Lung (tissue), 12 donors: ENCODE measurements around the gene ASGR1. TPM values are rescaled to one million over a fixed set of nuclear protein-coding genes. Genes with fewer than 3 reads are reported as not detected.

ENCODE experiments used
- ATAC-seq: fragments of 200-7000 bp; cut with Tn5 transposase; one replicate; pipeline ENCODE4 v1.9.1; 2020; ENCODE audit warnings: moderate number of reproducible peaks; ENCODE audit not compliant: insufficient read depth, low FRiP score
- DNase-seq, 3 donors: peaks; one replicate each; pipeline ENCODE4 v3.0.0-alpha.2; 2013 to 2017
- H3K27ac ChIP-seq, 2 donors: one replicate each; pipeline ENCODE4 v1.5.1; 2013; ENCODE audit warnings: mild to moderate bottlenecking in 2 of 2, moderate library complexity in 2 of 2, control low read depth in 1 of 2, inconsistent platforms in 1 of 2, low read depth in 1 of 2, low read length in 1 of 2
- H3K27me3 ChIP-seq, 3 donors: one replicate each; pipeline ENCODE4 v1.5.1; 2013; ENCODE audit warnings: low read length in 2 of 3; ENCODE audit not compliant: control insufficient read depth in 3 of 3, insufficient read depth in 3 of 3
- H3K36me3 ChIP-seq, 4 donors: one replicate each; pipeline ENCODE4 v1.5.1; 2013; ENCODE audit warnings: low read length in 4 of 4, mild to moderate bottlenecking in 1 of 4, moderate library complexity in 1 of 4; ENCODE audit not compliant: control insufficient read depth in 4 of 4, insufficient read depth in 4 of 4
- H3K4me1 ChIP-seq, 5 donors: one replicate each; pipeline ENCODE4 v1.5.1; 2013; ENCODE audit warnings: low read length in 5 of 5, mild to moderate bottlenecking in 2 of 5, moderate library complexity in 1 of 5; ENCODE audit not compliant: control insufficient read depth in 5 of 5, insufficient read depth in 5 of 5
- H3K4me3 ChIP-seq: one replicate; pipeline ENCODE4 v1.5.1; 2013; ENCODE audit warnings: mild to moderate bottlenecking, control low read depth, moderate library complexity
- H3K9ac ChIP-seq, 2 donors: one replicate each; pipeline ENCODE4 v1.5.1; 2013; ENCODE audit warnings: low read length in 2 of 2, control low read depth in 1 of 2; ENCODE audit not compliant: insufficient read depth in 1 of 2
- H3K9me3 ChIP-seq, 4 donors: one replicate each; pipeline ENCODE4 v1.5.1; 2013; ENCODE audit warnings: low read length in 3 of 4, mild to moderate bottlenecking in 1 of 4, moderate library complexity in 1 of 4; ENCODE audit not compliant: control insufficient read depth in 4 of 4, insufficient read depth in 3 of 4
- CTCF ChIP-seq: IDR thresholded peaks from 2 replicates; pipeline ENCODE4 v1.5.1; 2012; ENCODE audit warnings: mild to moderate bottlenecking; ENCODE audit errors: control extremely low read depth, extremely low read depth
- WGBS, 2 donors: extraction: QIAGEN DNeasy Blood & Tissue Kit; methylation state at CpG; one replicate each; pipeline ENCODE4 v1.1.7; 2013; 5-methylcytosine and 5-hydroxymethylcytosine counted together
- polyA plus RNA-seq, 2 donors: library from polyadenylated mRNA; stranded (reverse); fragments of 200-250 nt; gene quantifications; one replicate each; pipeline ENCODE4 v1.2.1, GENCODE V29; 2013
- total RNA-seq, 2 donors: library from RNA; depleted of rRNA in 1 of 2; stranded (reverse); fragments of >200 nt in 1 of 2; gene quantifications; one replicate each; pipeline ENCODE4 v1.2.1, GENCODE V29; 2014 to 2021
- donor health status: control.
- donor health status: control.
- donor health status: Bipolar disorder and iron deficiency.
- donor health status: healthy.
- donor health status: DM: yes; HTN: yes; CAD: no.

Gene ASGR1
- total and polyA plus RNA-seq, 4 donors: 5.9 to 11.2 (median 6.5) TPM

DNA sequence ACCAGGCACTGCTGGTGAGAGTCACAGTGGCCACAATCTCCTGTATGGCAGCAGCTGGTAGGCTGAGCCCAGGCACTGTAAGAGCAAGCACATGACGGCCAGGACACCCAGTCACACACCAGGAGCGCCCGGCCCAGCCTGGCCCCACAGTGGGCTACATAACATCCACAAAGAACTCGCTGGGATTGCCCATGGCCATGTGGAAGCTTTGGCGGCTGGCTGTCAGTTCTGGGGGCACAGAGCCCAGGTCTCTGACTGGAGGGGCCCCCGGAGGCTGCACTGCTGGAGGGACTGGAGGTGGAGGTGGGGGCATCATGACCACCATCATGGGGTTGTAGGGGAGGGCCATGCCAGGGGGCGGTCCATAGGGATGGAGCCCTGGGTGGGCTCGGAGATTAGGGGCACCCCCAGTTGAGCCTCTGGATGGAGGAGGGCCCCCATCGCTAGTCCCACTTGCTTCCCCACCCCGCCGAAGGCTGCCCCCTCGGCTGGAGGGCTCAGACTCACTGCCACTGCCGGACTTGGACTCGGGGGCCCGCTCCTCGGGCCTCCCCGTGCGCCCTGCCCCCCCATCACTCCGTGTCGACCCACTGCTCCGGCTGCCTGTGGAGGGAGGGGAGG is 46.7 kb upstream of the ASGR1 start:
- H3K36me3 ChIP-seq: peaks cover 5 to 82% (median 46%) of the 10 kb centered on the region in 4 donors

GRCh38 chr17:7224661-7225111 is 45.5 kb upstream of the ASGR1 start:
- DNase-seq (no peak), ATAC-seq (no peak)
- no peaks in the 10 kb centered on the region for H3K27me3 ChIP-seq
- H3K36me3 ChIP-seq: peaks cover 5 to 74% (median 43%) of the 10 kb centered on the region in 4 donors
- no peaks in the 10 kb centered on the region for H3K9me3 ChIP-seq
- H3K9ac ChIP-seq: no peak overlapping the region
- 79 to 85% methylated on average over 15 of the region's 15 CpGs for WGBS, 2 donors
- no peak overlapping the region for H3K4me3 ChIP-seq
- TF ChIP-seq CTCF: no peak
- peaks cover 0 to 11% (median 7%) of the 10 kb centered on the region in 5 donors for H3K4me1 ChIP-seq
- no peak overlapping the region for H3K27ac ChIP-seq

More for the DNA sequence above, 46.7 kb upstream of the ASGR1 start:
- H3K27ac ChIP-seq: no peak overlapping the region
- H3K9ac ChIP-seq: no peak overlapping the region
- ATAC-seq: no peak
- no peaks in the 10 kb centered on the region for H3K27me3 ChIP-seq
- no peak overlapping the region for H3K4me3 ChIP-seq
- DNase-seq: no peak
- no peak for TF ChIP-seq CTCF
- WGBS, 2 donors: 87 to 91% methylated on average over 21 of the region's 21 CpGs
- H3K4me1 ChIP-seq: peaks cover 0 to 5% (median 3%) of the 10 kb centered on the region in 5 donors
- H3K9me3 ChIP-seq: no peaks in the 10 kb centered on the region

- DNase-seq (no peak), ATAC-seq (no peak)
- Histone ChIP-seq H3K9me3 (no peaks in the 10 kb centered on the region), H3K36me3 (peaks cover 5 to 68% (median 37%) of the 10 kb centered on the region in 4 donors), H3K9ac (no peak overlapping the region), H3K27me3 (no peaks in the 10 kb centered on the region), H3K4me1 (peaks cover 0 to 16% (median 9%) of the 10 kb centered on the region in 5 donors), H3K27ac (no peak overlapping the region), H3K4me3 (no peak overlapping the region)
- TF ChIP-seq CTCF: no peak
- WGBS, 2 donors: 87 to 98% methylated on average over 10 of the region's 10 CpGs
Measured at GRCh38 chr17:7224110-7224509, 44.9 kb upstream of the ASGR1 start.
